ENCODE measurements around the gene HDAC6. TPM values are rescaled to one million over a fixed set of nuclear protein-coding genes. Genes with fewer than 3 reads are reported as not detected.

HDAC6 gene
- total and polyA plus RNA-seq, 8 donors: 20.9 to 356 (median 67.3) TPM

DNA sequence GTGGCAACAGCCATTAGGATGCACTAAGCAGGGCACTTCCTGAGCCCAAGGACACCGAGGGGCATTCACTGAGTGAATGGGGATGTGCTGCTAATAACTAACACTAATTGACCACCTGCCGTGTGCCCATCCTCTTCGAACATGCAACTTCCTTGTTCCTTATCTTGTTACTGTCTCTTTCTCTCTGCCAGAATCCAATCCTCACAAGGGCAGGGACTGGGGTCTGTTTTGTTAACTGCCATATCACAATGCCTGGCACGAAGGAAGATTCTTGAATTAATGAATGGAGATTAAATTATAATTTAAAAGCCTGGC lies 25.7 kb downstream of the HDAC6 start:
- peaks cover 6 to 45% (median 40%) of the 10 kb centered on the region in 3 donors for H3K27me3 ChIP-seq
- no peak overlapping the region for H3K4me3 ChIP-seq
- intact Hi-C loops (cut with DNase I; ENCODE audit: low total_unique reads): no loop called here
- 50 to 76% (median 65%) methylated on average over 3 to 4 of the region's 4 CpGs for WGBS, 5 donors
- no peak for DNase-seq
- H3K36me3 ChIP-seq: peaks cover 0 to 40% (median 19%) of the 10 kb centered on the region in 4 donors
- peaks cover 0 to 42% (median 14%) of the 10 kb centered on the region in 4 donors for H3K9me3 ChIP-seq
- no peak for TF ChIP-seq EP300 (IDR thresholded peaks at IDR 0.05)
- TF ChIP-seq, protein P1, sequence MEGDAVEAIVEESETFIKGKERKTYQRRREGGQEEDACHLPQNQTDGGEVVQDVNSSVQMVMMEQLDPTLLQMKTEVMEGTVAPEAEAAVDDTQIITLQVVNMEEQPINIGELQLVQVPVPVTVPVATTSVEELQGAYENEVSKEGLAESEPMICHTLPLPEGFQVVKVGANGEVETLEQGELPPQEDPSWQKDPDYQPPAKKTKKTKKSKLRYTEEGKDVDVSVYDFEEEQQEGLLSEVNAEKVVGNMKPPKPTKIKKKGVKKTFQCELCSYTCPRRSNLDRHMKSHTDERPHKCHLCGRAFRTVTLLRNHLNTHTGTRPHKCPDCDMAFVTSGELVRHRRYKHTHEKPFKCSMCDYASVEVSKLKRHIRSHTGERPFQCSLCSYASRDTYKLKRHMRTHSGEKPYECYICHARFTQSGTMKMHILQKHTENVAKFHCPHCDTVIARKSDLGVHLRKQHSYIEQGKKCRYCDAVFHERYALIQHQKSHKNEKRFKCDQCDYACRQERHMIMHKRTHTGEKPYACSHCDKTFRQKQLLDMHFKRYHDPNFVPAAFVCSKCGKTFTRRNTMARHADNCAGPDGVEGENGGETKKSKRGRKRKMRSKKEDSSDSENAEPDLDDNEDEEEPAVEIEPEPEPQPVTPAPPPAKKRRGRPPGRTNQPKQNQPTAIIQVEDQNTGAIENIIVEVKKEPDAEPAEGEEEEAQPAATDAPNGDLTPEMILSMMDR (IDR thresholded peaks at IDR 0.05): no peak
- no peak for TF ChIP-seq POLR2A (IDR thresholded peaks at IDR 0.05)
- no peak for TF ChIP-seq POLR2AphosphoS5 (IDR thresholded peaks at IDR 0.05)
- H3K27ac ChIP-seq: no peak overlapping the region
- peaks cover 0 to 7% (median 0%) of the 10 kb centered on the region in 4 donors for H3K4me1 ChIP-seq

GRCh38 chrX:48829016-48829735 lies 27.3 kb downstream of the HDAC6 start:
- Histone ChIP-seq H3K9me3 (peaks cover 0 to 42% (median 14%) of the 10 kb centered on the region in 4 donors), H3K27ac (no peak overlapping the region), H3K4me1 (peaks cover 0 to 7% (median 0%) of the 10 kb centered on the region in 4 donors), H3K27me3 (peaks cover 6 to 59% (median 47%) of the 10 kb centered on the region in 3 donors), H3K36me3 (peaks cover 0 to 24% (median 3%) of the 10 kb centered on the region in 4 donors), H3K4me3 (no peak overlapping the region)
- 81 to 92% (median 87%) methylated on average over 18 to 24 of the region's 24 CpGs for WGBS, 5 donors
- DNase-seq: no peak
- intact Hi-C loops (cut with DNase I; ENCODE audit: low total_unique reads): no loop called here
- TF ChIP-seq POLR2AphosphoS5 (IDR thresholded peaks at IDR 0.05) (no peak), EP300 (IDR thresholded peaks at IDR 0.05) (no peak), POLR2A (IDR thresholded peaks at IDR 0.05) (no peak)
- TF ChIP-seq, protein P1 (IDR thresholded peaks at IDR 0.05): no peak

- Histone ChIP-seq H3K27ac (no peak overlapping the region), H3K4me3 (peak overlapping the region in 1 of 4 donors; percentile 22), H3K4me1 (peaks cover 0 to 18% (median 6%) of the 10 kb centered on the region in 4 donors), H3K27me3 (peaks cover 6 to 70% (median 64%) of the 10 kb centered on the region in 3 donors), H3K36me3 (peaks cover 0 to 4% (median 0%) of the 10 kb centered on the region in 4 donors), H3K9me3 (peaks cover 0 to 26% (median 7%) of the 10 kb centered on the region in 4 donors)
- intact Hi-C loops (cut with DNase I; ENCODE audit: low total_unique reads): no loop called here
- DNase-seq: no peak
- TF ChIP-seq POLR2AphosphoS5 (IDR thresholded peaks at IDR 0.05) (no peak), EP300 (IDR thresholded peaks at IDR 0.05) (no peak), POLR2A (IDR thresholded peaks at IDR 0.05) (no peak)
- TF ChIP-seq, protein P1 (IDR thresholded peaks at IDR 0.05): no peak
- 15 to 45% (median 31%) methylated on average over 12 to 58 of the region's 58 CpGs for WGBS, 5 donors
These were observed 29.5 kb downstream of the HDAC6 start for GRCh38 chrX:48831136-48831908.

- Histone ChIP-seq H3K4me1 (peaks cover 0 to 18% (median 6%) of the 10 kb centered on the region in 4 donors), H3K36me3 (no peaks in the 10 kb centered on the region), H3K4me3 (peak overlapping the region in 1 of 4 donors; percentile 22), H3K27me3 (peaks cover 6 to 64% (median 61%) of the 10 kb centered on the region in 3 donors), H3K27ac (no peak overlapping the region), H3K9me3 (peaks cover 0 to 20% (median 4%) of the 10 kb centered on the region in 4 donors)
- peak in 1 of 2 donors; percentile 39 for DNase-seq
- WGBS, 5 donors: 2 to 40% (median 17%) methylated on average over 32 to 52 of the region's 57 CpGs; no CpG with 5 or more reads in 1 of the 5 donors
- intact Hi-C loops (cut with DNase I; ENCODE audit: low total_unique reads): no loop called here
- TF ChIP-seq POLR2AphosphoS5 (IDR thresholded peaks at IDR 0.05): no peak
- TF ChIP-seq, protein P1 (IDR thresholded peaks at IDR 0.05): no peak
- no peak for TF ChIP-seq EP300 (IDR thresholded peaks at IDR 0.05)
- TF ChIP-seq POLR2A (IDR thresholded peaks at IDR 0.05): no peak
These were observed 30.0 kb downstream of the HDAC6 start for GRCh38 chrX:48831909-48832291.
